Stomach (tissue), 9 donors: ENCODE results near the gene KCNK10. TPM values are rescaled to one million over a fixed set of nuclear protein-coding genes. Genes with fewer than 3 reads are reported as not detected.

Source experiments
- DNase-seq, 2 donors: peaks; one replicate each; pipeline versions ENCODE4 v3.0.0 to v3.0.0-alpha.2; 2013 to 2019
- H3K27ac ChIP-seq, 5 donors: fragments of 200-600 bp in 4 of 5; sonication (generic) in 4 of 5; one replicate each; pipeline ENCODE4 v1.5.1; 2013 to 2019; ENCODE audit warnings: mild to moderate bottlenecking in 1 of 5, moderate library complexity in 1 of 5
- H3K27me3 ChIP-seq, 3 donors: fragments of 200-600 bp; sonication (generic); one replicate each; pipeline ENCODE4 v1.5.1; 2017 to 2019; ENCODE audit warnings: mixed run types in 1 of 3
- H3K36me3 ChIP-seq, 4 donors: fragments of 200-600 bp; sonication (generic); 1 replicate in 3 of 4; 2 replicates in 1 of 4; pipeline ENCODE4 v1.5.1; 2016 to 2019
- H3K4me1 ChIP-seq, 4 donors: fragments of 200-600 bp; sonication (generic); one replicate each; pipeline ENCODE4 v1.5.1; 2016 to 2019
- H3K4me3 ChIP-seq, 4 donors: fragments of 200-600 bp; sonication (generic) in 3 of 4; one replicate each; pipeline ENCODE4 v1.5.1; 2016 to 2019; ENCODE audit warnings: mild to moderate bottlenecking in 1 of 4
- H3K9me3 ChIP-seq, 4 donors: fragments of 200-600 bp; sonication (generic); one replicate each; pipeline ENCODE4 v1.5.1; 2016 to 2019
- CTCF ChIP-seq, 7 experiments: fragments of 450-650 bp in 4 of 7; fragments of 200-600 bp in 3 of 7; sonication (generic) in 3 of 7; IDR thresholded peaks; one replicate each; pipeline ENCODE4 v1.5.1; 2016 to 2019; ENCODE audit warnings: antibody characterized with exemption in 7 of 7, control low read depth in 2 of 7, mild to moderate bottlenecking in 1 of 7
- EP300 ChIP-seq: sonication (generic); formaldehyde crosslinking; IDR thresholded peaks from one replicate; pipeline ENCODE4 v1.6.1; 2017; ENCODE audit warnings: antibody characterized with exemption
- POLR2A ChIP-seq, 4 donors: fragments of 450-650 bp; IDR thresholded peaks; one replicate each; pipeline ENCODE4 v1.6.1; 2016; ENCODE audit warnings: antibody characterized with exemption in 4 of 4, control low read depth in 2 of 4, mild to moderate bottlenecking in 1 of 4, moderate library complexity in 1 of 4
- POLR2AphosphoS5 ChIP-seq, 3 donors: sonication (generic); formaldehyde crosslinking; IDR thresholded peaks; one replicate each; pipeline ENCODE4 v1.6.1; 2016; ENCODE audit warnings: antibody characterized with exemption in 3 of 3
- WGBS, 5 donors: extraction: QIAGEN DNeasy Blood & Tissue Kit in 3 of 5; methylation state at CpG; one replicate each; pipeline versions ENCODE4 v1.1.5 to v1.1.7; 2013 to 2018; 5-methylcytosine and 5-hydroxymethylcytosine counted together
- intact Hi-C: fragments of 100-400 bp; cut with DNase I; formaldehyde crosslinking; loops from one replicate; pipeline ENCODE4 v1.15.1; 2023; ENCODE audit warnings: low total_unique reads
- polyA plus RNA-seq, 3 donors: library from polyadenylated mRNA; stranded (reverse); fragments of 200-250 nt; gene quantifications; one replicate each; pipeline ENCODE4 v1.2.3, GENCODE V29; 2013
- total RNA-seq, 5 donors: library from RNA; depleted of rRNA; stranded (reverse); fragments of >200 nt; gene quantifications; one replicate each; pipeline versions ENCODE4 v1.1.0 to v1.2.3, GENCODE V29; 2014 to 2016
- donor health status: healthy with polysubstance abuse.
- donor health status: Bipolar disorder and iron deficiency.
- donor health status: healthy.

KCNK10 gene
- total and polyA plus RNA-seq, 8 donors: 0.06 to 8.7 (median 1.0) TPM; not detected in 1

- intact Hi-C loops: no loop called here
- 1 to 5% (median 4%) methylated on average over 34 to 37 of the region's 37 CpGs for WGBS, 5 donors
- no peak for DNase-seq
- Histone ChIP-seq H3K9me3 (peaks cover 0 to 11% (median 3%) of the 10 kb centered on the region in 4 donors), H3K27me3 (peaks cover 18 to 85% (median 63%) of the 10 kb centered on the region in 3 donors), H3K4me3 (no peak overlapping the region), H3K27ac (no peak overlapping the region), H3K36me3 (no peaks in the 10 kb centered on the region), H3K4me1 (peaks cover 0 to 34% (median 20%) of the 10 kb centered on the region in 4 donors)
- TF ChIP-seq CTCF (IDR thresholded peaks at IDR 0.05): no peak
- TF ChIP-seq POLR2AphosphoS5 (IDR thresholded peaks at IDR 0.05): no peak
- no peak for TF ChIP-seq POLR2A (IDR thresholded peaks at IDR 0.05)
- TF ChIP-seq EP300: no peak
Observed at GRCh38 chr14:88326352-88327103, 3.5 kb upstream of the KCNK10 start.

DNA sequence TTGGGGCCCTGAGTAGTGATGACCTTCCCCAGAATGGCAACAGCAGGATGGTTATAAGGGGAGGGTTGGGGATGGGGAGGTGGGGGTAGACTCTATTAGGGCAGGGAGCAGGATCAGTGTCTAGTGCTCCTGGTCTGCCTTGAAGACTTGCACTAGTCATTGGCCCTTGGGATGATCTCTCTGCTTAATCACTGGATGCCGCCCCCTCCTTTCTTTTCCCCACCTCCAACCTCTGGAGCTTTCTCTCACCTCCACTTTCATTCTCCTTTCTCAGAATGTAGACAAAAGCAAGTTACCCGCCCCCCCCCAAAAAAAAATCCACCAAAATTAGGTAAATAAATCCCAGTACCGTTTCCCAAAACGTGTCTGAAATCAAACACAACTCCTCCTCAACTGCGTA lies 2.8 kb upstream of the KCNK10 start:
- Histone ChIP-seq H3K27ac (no peak overlapping the region), H3K9me3 (peaks cover 0 to 11% (median 3%) of the 10 kb centered on the region in 4 donors), H3K36me3 (no peaks in the 10 kb centered on the region), H3K4me1 (peaks cover 0 to 34% (median 20%) of the 10 kb centered on the region in 4 donors), H3K27me3 (peaks cover 18 to 87% (median 68%) of the 10 kb centered on the region in 3 donors), H3K4me3 (no peak overlapping the region)
- TF ChIP-seq POLR2A (IDR thresholded peaks at IDR 0.05) (no peak), EP300 (no peak), POLR2AphosphoS5 (IDR thresholded peaks at IDR 0.05) (no peak), CTCF (IDR thresholded peaks at IDR 0.05) (no peak)
- DNase-seq: no peak
- intact Hi-C loops: no loop called here
- 8 to 17% (median 11%) methylated on average over 5 of the region's 5 CpGs for WGBS, 5 donors

DNA sequence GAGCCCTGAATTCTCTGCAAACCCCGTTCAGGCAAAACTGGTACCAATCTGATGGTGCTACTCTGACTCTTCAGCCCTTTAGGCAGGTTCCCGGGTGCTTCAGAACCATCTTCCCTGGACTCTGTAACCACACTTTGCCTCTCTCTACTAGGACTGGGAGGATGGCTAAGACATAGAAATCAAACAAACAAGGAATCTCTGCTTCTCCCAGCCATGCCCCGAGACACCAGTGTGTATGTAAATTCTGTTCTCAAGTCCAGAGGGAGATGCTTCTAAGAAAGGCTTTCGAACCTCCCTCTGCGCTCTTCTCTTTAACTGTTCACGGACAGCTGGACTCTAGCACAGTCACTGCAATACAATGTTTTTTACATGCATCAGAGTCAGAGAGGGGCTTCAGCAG lies 1.9 kb upstream of the KCNK10 start:
- TF ChIP-seq EP300 (no peak), POLR2A (IDR thresholded peaks at IDR 0.05) (no peak), CTCF (IDR thresholded peaks at IDR 0.05) (no peak), POLR2AphosphoS5 (IDR thresholded peaks at IDR 0.05) (no peak)
- peaks cover 0 to 11% (median 3%) of the 10 kb centered on the region in 4 donors for H3K9me3 ChIP-seq
- H3K36me3 ChIP-seq: no peaks in the 10 kb centered on the region
- no peak for DNase-seq
- H3K4me3 ChIP-seq: no peak overlapping the region
- peaks cover 0 to 34% (median 20%) of the 10 kb centered on the region in 4 donors for H3K4me1 ChIP-seq
- peaks cover 18 to 96% (median 77%) of the 10 kb centered on the region in 3 donors for H3K27me3 ChIP-seq
- H3K27ac ChIP-seq: no peak overlapping the region
- 57 to 71% (median 64%) methylated on average over 6 of the region's 6 CpGs for WGBS, 5 donors
- intact Hi-C loops: no loop called here

- H3K4me3 ChIP-seq: no peak overlapping the region
- H3K4me1 ChIP-seq: peaks cover 0 to 34% (median 20%) of the 10 kb centered on the region in 4 donors
- peaks cover 0 to 11% (median 3%) of the 10 kb centered on the region in 4 donors for H3K9me3 ChIP-seq
- H3K27ac ChIP-seq: no peak overlapping the region
- no peak for DNase-seq
- WGBS, 5 donors: 52 to 67% (median 62%) methylated on average over 4 of the region's 4 CpGs
- no peaks in the 10 kb centered on the region for H3K36me3 ChIP-seq
- intact Hi-C loops: no loop called here
- TF ChIP-seq POLR2AphosphoS5 (IDR thresholded peaks at IDR 0.05): no peak
- no peak for TF ChIP-seq EP300
- TF ChIP-seq CTCF (IDR thresholded peaks at IDR 0.05): no peak
- no peak for TF ChIP-seq POLR2A (IDR thresholded peaks at IDR 0.05)
- H3K27me3 ChIP-seq: peaks cover 18 to 97% (median 80%) of the 10 kb centered on the region in 3 donors
Observed at GRCh38 chr14:88324491-88324890, 1.4 kb upstream of the KCNK10 start.
